GM12891 (cell line): Measurements from ENCODE around the gene BDP1.

ENCODE experiments used
- POLR2A ChIP-seq: IDR thresholded peaks from 2 replicates; pipeline ENCODE4 v1.6.1; 2011; ENCODE audit warnings: low read depth, low read length, control low read depth
- POLR2AphosphoS5 ChIP-seq: IDR thresholded peaks from 2 replicates; pipeline ENCODE4 v1.6.1; 2011; ENCODE audit warnings: low read depth, low read length, control low read depth
- SPI1 ChIP-seq: IDR thresholded peaks from 2 replicates; pipeline ENCODE4 v1.6.1; 2011; ENCODE audit warnings: low read depth, low read length, control low read depth
- TAF1 ChIP-seq: IDR thresholded peaks from 2 replicates; pipeline ENCODE4 v1.6.1; 2011; ENCODE audit warnings: low read depth, low read length, control low read depth

GRCh38 chr5:71460693-71461092 is 5.2 kb downstream of the BDP1 start:
- no peak for TF ChIP-seq POLR2AphosphoS5
- TF ChIP-seq SPI1, result no peak
- TF ChIP-seq POLR2A, result no peak
- TF ChIP-seq TAF1, result no peak
